Astrocyte (in vitro differentiated cells and primary cell): Measurements from ENCODE around the gene PBX3.

Source experiments
- CTCF ChIP-seq: IDR thresholded peaks from 2 replicates; pipeline ENCODE4 v1.5.1; 2011; ENCODE audit warnings: low read depth, mild to moderate bottlenecking, inconsistent platforms, low read length, moderate library complexity; ENCODE audit not compliant: insufficient read depth
- EZH2 ChIP-seq: IDR thresholded peaks from 2 replicates; pipeline ENCODE4 v1.6.1; 2012; ENCODE audit warnings: mild to moderate bottlenecking, low read length, inconsistent platforms; ENCODE audit not compliant: insufficient read depth

- TF ChIP-seq CTCF (no peak), EZH2 (no peak)
Observed at GRCh38 chr9:125784286-125785049, 37.3 kb downstream of the PBX3 start.
